Neural cell (in vitro differentiated cells): Measurements from ENCODE around the gene TMCO4. TPM values are rescaled to one million over a fixed set of nuclear protein-coding genes. Genes with fewer than 3 reads are reported as not detected.
"Not testable (repeated sequence)": the region's sequence is repeated elsewhere in the genome, so short reads cannot be mapped to it uniquely, and the experiment has no call there.

Experiments
- H2AFZ ChIP-seq: fragments of 200-600, 300-800 bp; sonication (generic), shearing (Covaris generic); 2 replicates; pipeline ENCODE4 v1.6.0; 2014; ENCODE audit warnings: low read depth, mild to moderate bottlenecking, antibody characterized with exemption, low read length, moderate library complexity
- H3F3A ChIP-seq: fragments of 200-600 bp; shearing (Covaris generic); 2 replicates; pipeline ENCODE4 v1.6.1; 2016; ENCODE audit warnings: mild to moderate bottlenecking, moderate library complexity, mixed read lengths, antibody characterized with exemption, low read length; ENCODE audit not compliant: insufficient read depth, poor library complexity, severe bottlenecking
- H3K27ac ChIP-seq: fragments of 200-600, 300-800 bp; sonication (generic), shearing (Covaris generic); 2 replicates; pipeline ENCODE4 v1.5.1; 2014; ENCODE audit warnings: mild to moderate bottlenecking, low read length, moderate library complexity
- H3K27me3 ChIP-seq: fragments of 300-800, 200-600 bp; sonication (generic), shearing (Covaris generic); 2 replicates; pipeline ENCODE4 v1.6.0; 2014; ENCODE audit warnings: mild to moderate bottlenecking, low read depth, low read length, moderate library complexity; ENCODE audit not compliant: insufficient read depth
- H3K36me3 ChIP-seq: fragments of 300-800, 200-600 bp; sonication (generic), shearing (Covaris generic); 2 replicates; pipeline ENCODE4 v1.5.1; 2014; ENCODE audit warnings: mild to moderate bottlenecking, antibody characterized with exemption, low read length, moderate library complexity; ENCODE audit not compliant: insufficient read depth
- H3K4me2 ChIP-seq: fragments of 300-800, 200-600 bp; sonication (generic), shearing (Covaris generic); 2 replicates; pipeline ENCODE4 v1.6.0; 2014; ENCODE audit warnings: mild to moderate bottlenecking, low read length
- H3K4me3 ChIP-seq: fragments of 300-800, 200-600 bp; sonication (generic), shearing (Covaris generic); 2 replicates; pipeline ENCODE4 v1.5.1; 2014; ENCODE audit warnings: mild to moderate bottlenecking, low read length, moderate library complexity
- H3K79me2 ChIP-seq: fragments of 200-600 bp; shearing (Covaris generic); replicated peaks from 2 replicates; pipeline ENCODE4 v1.6.0; 2014; ENCODE audit warnings: mild to moderate bottlenecking, low read length, moderate library complexity; ENCODE audit not compliant: insufficient read depth
- H3K9ac ChIP-seq: fragments of 300-800, 200-600 bp; sonication (generic), shearing (Covaris generic); 2 replicates; pipeline ENCODE4 v1.6.1; 2016; ENCODE audit warnings: mild to moderate bottlenecking, low read length, mixed read lengths
- H3K9me2 ChIP-seq: fragments of 200-600 bp; shearing (Covaris generic); 2 replicates; pipeline ENCODE4 v1.6.1; 2016; ENCODE audit warnings: mild to moderate bottlenecking, low read length, mixed read lengths; ENCODE audit not compliant: insufficient read depth
- H3K9me3 ChIP-seq: fragments of 200-600, 300-800 bp; sonication (generic), shearing (Covaris generic); 2 replicates; pipeline ENCODE4 v1.6.1; 2016; ENCODE audit warnings: mild to moderate bottlenecking, mixed run types, low read length, moderate library complexity, mixed read lengths
- H4K20me1 ChIP-seq: fragments of 200-600 bp; shearing (Covaris generic); 2 replicates; pipeline ENCODE4 v1.6.1; 2016; ENCODE audit warnings: mild to moderate bottlenecking, mixed run types; ENCODE audit not compliant: insufficient read depth
- CTCF ChIP-seq: fragments of 450-650 bp; IDR thresholded peaks from 2 replicates; pipeline ENCODE4 v1.5.1; 2014; ENCODE audit warnings: antibody characterized with exemption, mild to moderate bottlenecking, moderate library complexity; ENCODE audit not compliant: poor library complexity, severe bottlenecking
- EP300 ChIP-seq: fragments of 450-650 bp; conservative IDR thresholded peaks from 2 replicates; pipeline ENCODE4 v1.6.1; 2014; ENCODE audit warnings: antibody characterized with exemption, mild to moderate bottlenecking, moderate library complexity; ENCODE audit not compliant: poor library complexity, severe bottlenecking
- EZH2 ChIP-seq: fragments of 200-600, 300-800 bp; shearing (Covaris generic), sonication (generic); IDR thresholded peaks from 2 replicates; pipeline ENCODE4 v1.6.1; 2014; ENCODE audit warnings: antibody characterized with exemption, low read length, borderline replicate concordance, mild to moderate bottlenecking; ENCODE audit not compliant: insufficient read depth, poor library complexity, severe bottlenecking
- MXI1 ChIP-seq: fragments of 450-650 bp; conservative IDR thresholded peaks from 2 replicates; pipeline ENCODE4 v1.6.1; 2014; ENCODE audit warnings: antibody characterized with exemption, mild to moderate bottlenecking; ENCODE audit not compliant: poor library complexity, severe bottlenecking
- POLR2AphosphoS5 ChIP-seq: IDR thresholded peaks from 2 replicates; pipeline ENCODE4 v1.6.1; 2012
- RAD21 ChIP-seq: fragments of 450-650 bp; conservative IDR thresholded peaks from 2 replicates; pipeline ENCODE4 v1.6.1; 2014; ENCODE audit warnings: antibody characterized with exemption, mild to moderate bottlenecking, moderate library complexity
- REST ChIP-seq: IDR thresholded peaks from 2 replicates; pipeline ENCODE4 v1.6.1; 2012; ENCODE audit warnings: borderline replicate concordance
- SMC3 ChIP-seq: fragments of 450-650 bp; conservative IDR thresholded peaks from 2 replicates; pipeline ENCODE4 v1.6.1; 2014; ENCODE audit warnings: antibody characterized with exemption, mild to moderate bottlenecking, moderate library complexity; ENCODE audit not compliant: poor library complexity
- TAF1 ChIP-seq: IDR thresholded peaks from 2 replicates; pipeline ENCODE4 v1.6.1; 2012; ENCODE audit warnings: low read depth
- polyA plus RNA-seq: library from polyadenylated mRNA; depleted of rRNA; stranded (reverse); fragments of >200 nt; gene quantifications from 2 replicates; pipeline ENCODE4 v1.2.3, GENCODE V29; 2014

Gene TMCO4
- polyA plus RNA-seq, 1 donor from 2014 or later, result not detected

- not testable (repeated sequence) for H3K9me2 ChIP-seq, H3K79me2 ChIP-seq, H4K20me1 ChIP-seq, H3K27ac ChIP-seq, H3K9me3 ChIP-seq, H3K36me3 ChIP-seq, H3K9ac ChIP-seq, H2AFZ ChIP-seq, H3K4me2 ChIP-seq, H3K27me3 ChIP-seq, H3F3A ChIP-seq, H3K4me3 ChIP-seq
Observed at GRCh38 chr1:19635064-19635463, 164.7 kb downstream of the TMCO4 start.

GRCh38 chr1:19633106-19633505, 166.6 kb downstream of the TMCO4 start:
- H3K9me2 ChIP-seq, result no peaks in the 10 kb centered on the region
- no peak overlapping the region for H3K4me3 ChIP-seq
- no peak overlapping the region for H2AFZ ChIP-seq
- H3K27ac ChIP-seq, result no peak overlapping the region
- H3K27me3 ChIP-seq, result no peaks in the 10 kb centered on the region
- no peaks in the 10 kb centered on the region for H3K36me3 ChIP-seq
- H3K9ac ChIP-seq, result no peak overlapping the region
- no peak for TF ChIP-seq RAD21
- TF ChIP-seq EP300, result no peak
- TF ChIP-seq MXI1, result no peak
- TF ChIP-seq CTCF, result no peak
- no peak for TF ChIP-seq REST
- TF ChIP-seq SMC3, result no peak
- TF ChIP-seq POLR2AphosphoS5, result no peak
- no peak for TF ChIP-seq EZH2
- TF ChIP-seq TAF1, result no peak
- no peak overlapping the region for H3K4me2 ChIP-seq
- H3K9me3 ChIP-seq, result no peaks in the 10 kb centered on the region
- H4K20me1 ChIP-seq, result no peaks in the 10 kb centered on the region
- no peaks in the 10 kb centered on the region for H3F3A ChIP-seq
- no peaks in the 10 kb centered on the region for H3K79me2 ChIP-seq

Other genes starting within 250 kb of the TMCO4 start
- gene NBL1, start 155.6 kb downstream of the TMCO4 start, polyA plus RNA-seq, result 9.9 and 22.4 TPM in 2 replicates
- gene HTR6, start 135.0 kb downstream of the TMCO4 start, polyA plus RNA-seq, result not detected in 2 replicates
- not detected in 2 replicates for gene RNF186, start 15.4 kb upstream of the TMCO4 start, polyA plus RNA-seq
- gene OTUD3, start 82.5 kb upstream of the TMCO4 start, polyA plus RNA-seq, result 21.3 and 24.0 TPM in 2 replicates
- not detected in 2 replicates for gene PLA2G2E, start 123.7 kb upstream of the TMCO4 start, polyA plus RNA-seq
- gene PLA2G2A, start 179.7 kb upstream of the TMCO4 start, polyA plus RNA-seq, result not detected in 2 replicates